Memory B cell (primary cell): ENCODE data around the gene ALG14.
A peak's percentile ranks its signal among the peaks of the same experiment; 100 is the strongest.

ENCODE experiments used
- ATAC-seq: fragments of 150-1000 bp; cut with Tn5 transposase; 2 replicates; pipeline ENCODE4 v1.10.0; 2021; ENCODE audit warnings: low read depth, mild to moderate bottlenecking, moderate library complexity
- DNase-seq, 2 donors: peaks; one replicate each; pipeline ENCODE4 v3.0.0; 2022; ENCODE audit warnings: low spot score in 2 of 2
- H3K27ac Mint-ChIP-seq: one replicate; pipeline ENCODE4 v1.8.0; 2022; ENCODE audit warnings: mild to moderate bottlenecking, moderate library complexity, mixed read lengths
- H3K27me3 Mint-ChIP-seq: one replicate; pipeline ENCODE4 v1.8.0; 2022; ENCODE audit warnings: mixed read lengths
- H3K36me3 Mint-ChIP-seq: one replicate; pipeline ENCODE4 v1.8.0; 2022; ENCODE audit warnings: mild to moderate bottlenecking, mixed read lengths
- H3K4me1 Mint-ChIP-seq: one replicate; pipeline ENCODE4 v1.8.0; 2022; ENCODE audit warnings: mixed read lengths
- H3K4me3 Mint-ChIP-seq: one replicate; pipeline ENCODE4 v1.8.0; 2022; ENCODE audit warnings: mild to moderate bottlenecking, moderate library complexity, mixed read lengths
- H3K9me3 Mint-ChIP-seq: one replicate; pipeline ENCODE4 v1.8.0; 2022; ENCODE audit warnings: mixed read lengths

ALG14 gene

GRCh38 chr1:94931254-94931841 lies 141.4 kb downstream of the ALG14 start:
- ATAC-seq: no peak
- no peak overlapping the region for H3K4me3 Mint-ChIP-seq
- peaks cover 6% of the 10 kb centered on the region for H3K4me1 Mint-ChIP-seq
- DNase-seq: no peak
- peaks cover 8% of the 10 kb centered on the region for H3K27me3 Mint-ChIP-seq
- H3K36me3 Mint-ChIP-seq: no peaks in the 10 kb centered on the region
- no peak overlapping the region for H3K27ac Mint-ChIP-seq
- no peaks in the 10 kb centered on the region for H3K9me3 Mint-ChIP-seq

- ATAC-seq: no peak
- DNase-seq: no peak
- no peak overlapping the region for H3K27ac Mint-ChIP-seq
- peaks cover 14% of the 10 kb centered on the region for H3K4me1 Mint-ChIP-seq
- no peaks in the 10 kb centered on the region for H3K36me3 Mint-ChIP-seq
- no peaks in the 10 kb centered on the region for H3K9me3 Mint-ChIP-seq
- peaks cover 12% of the 10 kb centered on the region for H3K27me3 Mint-ChIP-seq
- no peak overlapping the region for H3K4me3 Mint-ChIP-seq
These were observed 143.2 kb downstream of the ALG14 start for GRCh38 chr1:94929351-94930217.

GRCh38 chr1:94928293-94928939 lies 144.3 kb downstream of the ALG14 start:
- Mint-ChIP-seq H3K27ac (no peak overlapping the region), H3K4me1 (peaks cover 17% of the 10 kb centered on the region), H3K4me3 (peak overlapping the region; percentile 88), H3K9me3 (no peaks in the 10 kb centered on the region), H3K27me3 (peaks cover 20% of the 10 kb centered on the region), H3K36me3 (no peaks in the 10 kb centered on the region)
- ATAC-seq (no peak), DNase-seq (no peak)

- DNase-seq: peak in 1 of 2 donors; percentile 51
These were observed 145.2 kb downstream of the ALG14 start for GRCh38 chr1:94927405-94928175.

GRCh38 chr1:94926915-94927404 lies 145.8 kb downstream of the ALG14 start, which contains the start of gene CNN3:
TSS of gene CNN3 (minus strand) at chr1:94927110. CDS start at chr1:94926894, 216 bp downstream.
- Mint-ChIP-seq H3K27me3 (peaks cover 22% of the 10 kb centered on the region), H3K4me1 (peaks cover 21% of the 10 kb centered on the region), H3K36me3 (no peaks in the 10 kb centered on the region), H3K4me3 (peak within 1 kb of the TSS; percentile 90), H3K9me3 (no peaks in the 10 kb centered on the region), H3K27ac (peak within 1 kb of the TSS; percentile 89)
- ATAC-seq (peak; percentile 74), DNase-seq (peak; percentile 57 to 72)

More at GRCh38 chr1:94927405-94928175, 145.2 kb downstream of the ALG14 start:
- Mint-ChIP-seq H3K9me3 (no peaks in the 10 kb centered on the region), H3K4me1 (peaks cover 21% of the 10 kb centered on the region), H3K27ac (peak overlapping the region; percentile 89), H3K4me3 (peak overlapping the region; percentile 88), H3K36me3 (no peaks in the 10 kb centered on the region), H3K27me3 (peaks cover 22% of the 10 kb centered on the region)
- ATAC-seq: peak; percentile 28

- ATAC-seq (peak; percentile 6), DNase-seq (peak; percentile 20 to 47)
- Mint-ChIP-seq H3K36me3 (no peaks in the 10 kb centered on the region), H3K4me1 (peaks cover 21% of the 10 kb centered on the region), H3K4me3 (peak overlapping the region; percentile 90), H3K9me3 (no peaks in the 10 kb centered on the region), H3K27me3 (peaks cover 22% of the 10 kb centered on the region), H3K27ac (no peak overlapping the region)
These were observed 146.4 kb downstream of the ALG14 start for GRCh38 chr1:94926126-94926914.

- Mint-ChIP-seq H3K4me3 (peak overlapping the region; percentile 90), H3K4me1 (peaks cover 21% of the 10 kb centered on the region), H3K36me3 (no peaks in the 10 kb centered on the region), H3K27me3 (peaks cover 22% of the 10 kb centered on the region), H3K9me3 (no peaks in the 10 kb centered on the region), H3K27ac (peak overlapping the region; percentile 29)
- peak; percentile 55 for ATAC-seq
- DNase-seq: peak; percentile 29 to 41
These were observed 147.1 kb downstream of the ALG14 start for GRCh38 chr1:94925561-94926125.

GRCh38 chr1:94925004-94925403 lies 147.7 kb downstream of the ALG14 start:
- no peak overlapping the region for H3K4me3 Mint-ChIP-seq
- peaks cover 21% of the 10 kb centered on the region for H3K4me1 Mint-ChIP-seq
- no peak for DNase-seq
- no peak for ATAC-seq
- H3K27me3 Mint-ChIP-seq: peaks cover 22% of the 10 kb centered on the region
- no peaks in the 10 kb centered on the region for H3K9me3 Mint-ChIP-seq
- H3K27ac Mint-ChIP-seq: no peak overlapping the region
- H3K36me3 Mint-ChIP-seq: no peaks in the 10 kb centered on the region
